Measurements from ENCODE around the gene KRT39. TPM values are rescaled to one million over a fixed set of nuclear protein-coding genes. Genes with fewer than 3 reads are reported as not detected.

The KRT39 gene
- polyA plus RNA-seq, 3 donors, result not detected

- peak; percentile 64 to 89 (median 86) for DNase-seq
Measured at GRCh38 chr17:40912486-40913210, 54.1 kb downstream of the KRT39 start.

GRCh38 chr17:40910441-40910841 is 56.3 kb downstream of the KRT39 start:
- H3K4me3 ChIP-seq (replicated peaks in 1 of 3; ENCODE audit: low read depth in 2 of 3, low read length in 3 of 3), result no peak overlapping the region
- peaks cover 4 to 9% of the 10 kb centered on the region in 2 donors for H3K27me3 ChIP-seq (ENCODE audit: control insufficient read depth in 2 of 2, insufficient read depth in 2 of 2, low read length in 2 of 2)
- no peaks in the 10 kb centered on the region for H3K9me3 Mint-ChIP-seq
- peak overlapping the region in 4 of 7 donors; percentile 18 to 60 (median 26) for H3K27ac Mint-ChIP-seq
- no peaks in the 10 kb centered on the region for H3K36me3 ChIP-seq (replicated peaks in 1 of 2; ENCODE audit: control insufficient read depth in 1 of 2, insufficient read depth in 2 of 2, low read length in 2 of 2)
- H4K20me1 ChIP-seq (ENCODE audit: insufficient read depth, low read length), result no peaks in the 10 kb centered on the region
- peaks cover 52 to 55% of the 10 kb centered on the region in 2 donors for H3K4me1 ChIP-seq (ENCODE audit: control insufficient read depth in 1 of 2, insufficient read depth in 2 of 2, low read length in 2 of 2)
- H3K9me3 ChIP-seq (replicated peaks in 1 of 2; ENCODE audit: control insufficient read depth in 1 of 2, insufficient read depth in 1 of 2, low read length in 2 of 2), result no peaks in the 10 kb centered on the region
- H3K36me3 Mint-ChIP-seq, result no peaks in the 10 kb centered on the region
- no peak overlapping the region for H3K27ac ChIP-seq (ENCODE audit: low read depth in 1 of 2, low read length in 2 of 2)
- DNase-seq, result no peak
- H3K79me2 ChIP-seq (ENCODE audit: insufficient read depth, low read length), result no peaks in the 10 kb centered on the region
- no CpG with 5 or more reads among the region's 3 CpGs for WGBS (ENCODE audit: insufficient coverage)
- no peak overlapping the region for H3K9ac ChIP-seq (ENCODE audit: insufficient read depth, low read length, poor library complexity, severe bottlenecking)
- H3K27me3 Mint-ChIP-seq (ENCODE audit: low read depth in 3 of 3), result peaks cover 11 to 18% (median 13%) of the 10 kb centered on the region in 3 donors
- no peak overlapping the region for H2AFZ ChIP-seq (ENCODE audit: insufficient read depth, low read depth, low read length, poor library complexity, severe bottlenecking)
- no peak overlapping the region for H3K4me2 ChIP-seq (replicated peaks; ENCODE audit: extremely low read depth, low read length, poor library complexity, severe bottlenecking)
- no peak overlapping the region for H3K4me3 Mint-ChIP-seq
- intact Hi-C loops (cut with micrococcal nuclease), result loop anchor here in 1 of 2 donors (10.0 kb wide), 1 partner anchor 594 kb away; the partner anchor contains the start of gene KRT13
- peaks cover 43% of the 10 kb centered on the region for H3K4me1 Mint-ChIP-seq
- TF ChIP-seq CTCF (IDR thresholded peaks at IDR 0.05), result no peak

More at GRCh38 chr17:40912486-40913210, 54.1 kb downstream of the KRT39 start:
- no peaks in the 10 kb centered on the region for H3K36me3 Mint-ChIP-seq
- Histone ChIP-seq H3K36me3 (replicated peaks in 1 of 2; ENCODE audit: control insufficient read depth in 1 of 2, insufficient read depth in 2 of 2, low read length in 2 of 2) (no peaks in the 10 kb centered on the region), H2AFZ (ENCODE audit: insufficient read depth, low read depth, low read length, poor library complexity, severe bottlenecking) (no peak overlapping the region), H3K9ac (ENCODE audit: insufficient read depth, low read length, poor library complexity, severe bottlenecking) (no peak overlapping the region), H4K20me1 (ENCODE audit: insufficient read depth, low read length) (no peaks in the 10 kb centered on the region), H3K9me3 (replicated peaks in 1 of 2; ENCODE audit: control insufficient read depth in 1 of 2, insufficient read depth in 1 of 2, low read length in 2 of 2) (no peaks in the 10 kb centered on the region), H3K79me2 (ENCODE audit: insufficient read depth, low read length) (no peaks in the 10 kb centered on the region), H3K4me3 (replicated peaks in 1 of 3; ENCODE audit: low read depth in 2 of 3, low read length in 3 of 3) (peak overlapping the region in 1 of 3 experiments; percentile 48), H3K4me2 (replicated peaks; ENCODE audit: extremely low read depth, low read length, poor library complexity, severe bottlenecking) (peak overlapping the region; percentile 45), H3K4me1 (ENCODE audit: control insufficient read depth in 1 of 2, insufficient read depth in 2 of 2, low read length in 2 of 2) (peaks cover 72 to 76% of the 10 kb centered on the region in 2 donors), H3K27me3 (ENCODE audit: control insufficient read depth in 2 of 2, insufficient read depth in 2 of 2, low read length in 2 of 2) (peaks cover 4 to 9% of the 10 kb centered on the region in 2 donors), H3K27ac (ENCODE audit: low read depth in 1 of 2, low read length in 2 of 2) (peak overlapping the region; percentile 88 to 91)
- intact Hi-C loops (cut with micrococcal nuclease), result loop anchor here in 1 of 2 donors (10.0 kb wide), 1 partner anchor 592 kb away; the partner anchor contains the start of gene KRT13
- H3K4me1 Mint-ChIP-seq, result peaks cover 55% of the 10 kb centered on the region
- peak overlapping the region in 1 of 2 donors; percentile 53 for H3K4me3 Mint-ChIP-seq
- no CpG with 5 or more reads among the region's 13 CpGs for WGBS (ENCODE audit: insufficient coverage)
- peaks cover under 1 to 8% (median 2%) of the 10 kb centered on the region in 3 donors for H3K27me3 Mint-ChIP-seq (ENCODE audit: low read depth in 3 of 3)
- H3K9me3 Mint-ChIP-seq, result peaks cover 0 to 2% (median 0%) of the 10 kb centered on the region in 7 donors
- TF ChIP-seq CTCF (IDR thresholded peaks at IDR 0.05), result no peak
- H3K27ac Mint-ChIP-seq, result peak overlapping the region; percentile 86 to 97 (median 92)

Data from CD14-positive monocyte (primary cell).